Stimulated activated CD4-positive, alpha-beta T cell treated with anti-CD3 and anti-CD28 coated beads, Interleukin-4, amount 100 ng/mL, for 1 hour (primary cell): ENCODE measurements around the gene DUSP11.
"Not testable (repeated sequence)": the region's sequence is repeated elsewhere in the genome, so short reads cannot be mapped to it uniquely, and the experiment has no call there.

Experiments used
- DNase-seq: peaks from one replicate; pipeline ENCODE4 v3.0.0-alpha.2; 2020

The DUSP11 gene

DNA sequence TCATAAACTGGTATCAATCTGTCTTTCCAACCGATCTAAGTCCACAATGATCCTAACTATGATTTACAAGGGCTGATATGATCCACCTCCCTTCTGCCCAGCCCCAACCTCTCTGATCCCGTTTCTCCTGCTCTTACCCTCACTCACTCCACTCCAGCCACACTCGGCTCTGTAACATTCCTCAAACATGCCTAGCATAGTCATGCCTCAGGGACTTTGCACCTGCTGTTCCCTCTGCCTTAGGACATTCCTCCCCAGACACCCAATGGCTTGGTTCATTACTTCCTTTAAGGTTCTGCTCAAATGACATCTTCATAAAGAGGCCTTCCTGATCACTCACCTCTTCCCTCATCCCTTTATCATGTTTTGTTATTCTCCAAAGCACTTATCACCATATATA, 9.2 kb downstream of the DUSP11 start:
- DNase-seq = no peak

DNA sequence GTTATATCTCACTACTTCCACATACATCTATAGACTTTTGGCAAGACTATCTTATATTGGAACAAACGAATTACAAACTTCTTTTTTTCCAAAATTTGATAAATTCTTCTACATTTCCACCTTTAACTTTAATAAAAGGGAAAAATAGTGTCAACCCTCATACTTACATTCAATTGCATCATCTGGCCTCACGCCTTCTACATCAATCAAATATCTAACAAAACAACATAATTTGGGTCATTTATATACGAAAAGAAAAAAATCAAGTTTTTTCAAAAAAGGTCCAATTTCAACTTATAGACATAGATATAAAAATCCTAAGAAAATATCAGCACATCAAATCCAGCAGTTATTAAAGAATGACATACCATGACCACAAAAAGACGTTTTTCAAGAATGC, 12.9 kb downstream of the DUSP11 start:
- DNase-seq = no peak

GRCh38 chr2:73766349-73766748, 13.6 kb downstream of the DUSP11 start:
- DNase-seq = no peak

DNA sequence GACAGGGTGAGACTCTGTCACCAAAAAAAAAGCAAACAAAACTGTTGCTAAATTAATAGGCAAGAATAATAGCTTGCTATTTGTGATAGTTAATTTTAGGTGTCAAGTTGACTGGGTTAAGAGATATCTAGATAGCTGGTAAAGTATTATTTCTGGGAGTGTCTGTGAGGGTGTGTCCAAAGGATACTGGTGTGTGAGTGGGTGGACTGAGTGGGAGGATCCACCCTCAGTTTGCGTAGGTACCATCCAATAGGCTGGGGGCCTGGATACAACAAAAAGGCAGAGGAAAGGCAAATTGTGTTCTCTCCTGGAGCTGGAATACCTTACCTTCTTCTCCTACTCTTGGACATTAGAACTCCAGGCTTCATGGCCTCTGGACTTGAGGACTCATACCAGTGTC, 15.0 kb downstream of the DUSP11 start:
- DNase-seq = no peak

DNA sequence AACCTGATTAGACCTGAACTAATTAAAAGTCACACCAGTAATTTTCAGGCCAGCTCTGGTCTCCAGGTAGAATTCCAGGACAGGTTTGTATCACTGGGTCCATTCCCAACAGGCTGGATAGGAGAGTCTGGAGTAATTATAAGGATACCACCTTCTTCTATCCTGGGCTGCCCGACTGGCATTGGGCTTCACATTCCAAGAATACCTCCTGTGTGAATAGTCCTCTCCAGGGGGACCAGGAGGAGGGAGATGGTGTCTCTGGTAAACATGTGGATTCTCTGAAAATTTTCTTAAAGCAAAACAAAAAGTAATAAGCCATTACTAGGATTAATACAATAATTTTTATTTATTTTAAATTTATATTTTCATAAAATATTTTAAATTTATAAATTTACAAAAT, 17.3 kb downstream of the DUSP11 start:
- DNase-seq = no peak

- DNase-seq = no peak
These were observed 20.0 kb downstream of the DUSP11 start for GRCh38 chr2:73759904-73760303.

GRCh38 chr2:73759285-73759764, 20.6 kb downstream of the DUSP11 start:
- no peak for DNase-seq

GRCh38 chr2:73754332-73754731, 25.6 kb downstream of the DUSP11 start:
- not testable (repeated sequence) for DNase-seq

GRCh38 chr2:73749314-73749713, 30.6 kb downstream of the DUSP11 start:
- DNase-seq = no peak

DNA sequence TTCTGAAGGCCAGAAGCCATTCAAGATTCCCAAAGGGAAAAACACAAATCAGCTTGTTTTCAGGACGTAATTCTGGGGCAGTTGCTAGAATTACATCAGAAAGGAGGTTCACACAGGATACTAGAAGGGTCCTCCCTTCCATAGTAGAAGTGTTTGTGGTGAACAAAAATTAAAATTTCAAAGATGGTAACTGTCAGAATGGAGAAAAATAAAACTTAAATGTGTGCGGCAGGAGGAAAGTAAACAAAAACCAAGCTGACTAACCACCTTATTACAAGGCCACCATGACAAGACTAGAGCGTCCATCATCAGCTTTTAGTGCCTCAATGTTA, 33.1 kb downstream of the DUSP11 start:
- DNase-seq = no peak

GRCh38 chr2:73746015-73746876, 33.7 kb downstream of the DUSP11 start:
- no peak for DNase-seq

- DNase-seq = no peak
These were observed 39.1 kb downstream of the DUSP11 start for GRCh38 chr2:73740767-73741166.

DNA sequence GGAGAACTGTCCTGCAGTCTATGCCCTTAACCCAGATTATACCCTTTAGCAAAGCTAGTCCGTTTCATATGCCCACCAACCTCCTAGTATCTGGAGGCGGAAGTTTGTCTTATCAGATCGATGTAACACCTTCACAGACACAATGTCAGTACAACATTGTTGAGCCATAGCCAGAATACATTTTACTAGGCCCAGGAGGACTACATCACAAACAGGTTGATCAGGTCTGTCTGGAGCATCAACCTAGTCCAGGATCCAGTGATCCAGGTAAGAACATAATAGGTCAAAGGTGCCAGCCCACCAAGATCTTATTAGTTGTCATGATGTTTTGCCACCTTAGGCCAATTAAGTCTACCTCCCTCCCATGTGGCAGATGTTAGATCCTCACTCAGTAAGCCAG, 40.8 kb downstream of the DUSP11 start:
- no peak for DNase-seq

DNA sequence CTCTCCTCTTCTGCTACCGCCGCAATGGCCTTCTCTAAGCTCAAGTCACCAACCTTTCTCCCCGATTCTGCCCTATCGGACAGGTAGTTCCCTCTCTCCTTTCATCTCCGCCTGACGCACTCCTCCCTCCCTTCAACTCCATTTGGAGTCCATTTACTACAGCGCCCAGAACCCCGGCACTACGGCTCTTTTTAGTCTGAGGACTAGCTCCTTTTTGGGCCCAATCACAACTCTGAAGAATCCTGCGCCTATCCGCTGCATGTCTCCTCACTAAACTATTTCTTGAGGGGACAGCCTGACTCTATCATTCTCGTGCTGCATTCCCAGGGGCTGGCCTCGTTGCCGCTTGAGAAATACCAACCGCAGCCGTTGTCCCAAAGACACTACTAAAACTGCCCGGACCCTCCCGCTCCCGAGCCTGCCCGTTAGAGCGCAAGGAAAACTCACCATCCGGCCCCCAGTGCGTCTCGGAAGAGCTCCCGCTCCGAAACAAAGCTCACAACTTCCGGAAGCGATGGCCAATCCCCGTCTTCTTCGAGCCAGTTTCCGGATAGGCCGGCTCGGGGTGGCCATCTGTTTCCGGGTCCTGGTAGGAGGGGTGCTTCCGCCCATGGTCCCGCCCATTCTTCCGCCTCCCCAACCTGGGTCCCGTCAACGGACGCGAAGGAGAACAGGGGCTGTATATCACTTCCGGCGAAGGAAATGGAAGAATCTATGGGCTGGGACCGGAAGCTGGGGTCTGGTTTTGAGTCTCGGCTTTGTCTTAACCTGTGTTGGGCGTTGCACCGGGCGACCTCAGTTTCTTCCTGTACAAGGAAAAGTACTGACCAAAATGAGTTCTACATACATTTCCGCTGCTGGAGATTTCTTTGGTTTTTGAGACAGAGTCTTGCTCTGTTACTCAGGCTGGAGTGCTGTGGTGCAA, 42.8 kb downstream of the DUSP11 start, which contains the start of gene TPRKB:
TPRKB (minus strand) TSS at position 491 of the 925 bp plus-strand sequence. CDS start 2,776 bp downstream, outside the sequence.
- peak; percentile 93 for DNase-seq

- DNase-seq = no peak
These were observed 43.5 kb downstream of the DUSP11 start for GRCh38 chr2:73736378-73736777.

- no peak for DNase-seq
These were observed 49.1 kb downstream of the DUSP11 start for GRCh38 chr2:73730810-73731209.

- DNase-seq = no peak
These were observed 51.2 kb downstream of the DUSP11 start for GRCh38 chr2:73728711-73729110.

DNA sequence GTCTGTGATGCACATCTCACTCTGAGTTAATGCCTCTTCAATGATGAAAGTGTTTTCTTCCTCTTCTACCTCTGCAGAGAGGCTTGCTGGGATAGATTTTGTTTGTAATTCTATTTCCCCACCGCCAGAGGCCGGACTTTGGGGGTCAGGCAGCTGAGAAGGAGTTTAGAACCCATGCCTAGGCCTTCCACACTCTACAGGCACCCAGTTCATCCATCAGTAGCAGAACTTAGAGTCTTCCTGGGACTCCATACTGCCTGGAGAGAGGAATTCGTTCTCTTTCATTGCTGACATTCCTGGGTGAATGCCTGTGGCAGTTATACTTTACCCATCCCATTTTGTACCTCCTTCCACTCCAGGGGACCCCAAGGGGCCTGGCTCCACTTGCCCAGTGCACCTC, 51.9 kb downstream of the DUSP11 start:
- no peak for DNase-seq

- DNase-seq = not testable (repeated sequence)
These were observed 53.2 kb downstream of the DUSP11 start for GRCh38 chr2:73726657-73727056.

DNA sequence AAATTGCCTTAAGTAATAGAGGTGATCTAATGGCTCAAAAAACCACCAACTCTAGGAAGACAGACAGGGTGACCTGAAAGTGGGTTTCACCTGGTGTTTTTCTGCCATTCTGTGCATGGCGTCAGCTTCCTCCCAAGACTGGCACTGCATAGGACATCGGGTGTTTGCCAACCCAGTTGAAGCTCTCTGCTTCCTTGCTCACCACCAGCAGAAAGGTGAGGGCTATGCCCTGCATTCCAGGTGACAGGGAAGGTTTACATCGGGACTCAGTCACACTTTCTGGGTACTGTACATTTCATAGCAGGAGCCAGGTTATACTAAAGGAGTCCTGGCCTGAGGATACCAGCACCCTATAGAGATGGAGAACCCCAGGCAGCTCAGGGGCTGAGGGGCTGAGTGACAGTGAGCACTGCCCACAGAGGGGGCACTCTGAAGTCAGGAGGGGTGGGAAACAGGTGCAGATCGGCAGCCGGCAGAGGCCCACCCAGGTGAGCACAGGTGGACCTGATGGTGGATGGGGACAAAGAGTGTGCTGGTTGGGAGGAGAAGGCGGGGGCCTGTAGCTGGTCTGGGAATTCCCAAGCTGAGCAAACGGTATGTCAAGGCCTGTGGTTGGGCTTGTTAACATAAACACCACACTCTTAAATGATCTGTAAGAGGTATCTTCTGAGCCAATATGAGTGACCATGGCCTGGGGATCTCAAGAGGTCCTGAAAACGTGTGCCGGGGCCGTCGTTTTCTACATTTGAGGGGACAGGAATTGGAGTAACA, 60.9 kb downstream of the DUSP11 start:
- DNase-seq = no peak

GRCh38 chr2:73718421-73718820, 61.5 kb downstream of the DUSP11 start:
- DNase-seq = no peak

DNA sequence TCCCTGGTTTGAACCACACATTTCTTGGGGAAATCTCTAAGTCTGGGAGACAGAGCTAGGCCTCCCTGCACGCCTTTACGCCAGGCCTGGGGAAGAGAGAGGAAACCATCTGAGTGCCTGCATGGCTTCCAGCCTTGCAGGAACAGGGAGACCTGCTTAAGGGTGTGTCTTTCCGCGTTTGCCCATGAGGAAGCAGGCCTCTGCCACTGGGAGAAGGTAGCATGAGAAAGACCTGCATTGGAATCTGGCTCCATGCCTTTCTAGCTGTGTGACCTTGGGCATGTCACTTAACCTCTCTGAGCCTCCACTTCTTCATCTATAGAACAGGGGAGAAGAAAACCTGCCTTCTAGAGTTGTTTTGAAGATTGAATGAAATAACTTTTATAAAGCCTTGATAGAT, 62.2 kb downstream of the DUSP11 start:
- DNase-seq = not testable (repeated sequence)

GRCh38 chr2:73717251-73717606, 62.7 kb downstream of the DUSP11 start:
- no peak for DNase-seq
